Glutamatergic neuron (in vitro differentiated cells): ENCODE data around the gene MEIOC. TPM values are rescaled to one million over a fixed set of nuclear protein-coding genes. Genes with fewer than 3 reads are reported as not detected.

ENCODE experiments used
- DNase-seq: peaks from one replicate; pipeline ENCODE4 v3.0.0; 2022
- H3K27ac Mint-ChIP-seq: one replicate; pipeline ENCODE4 v1.8.0; 2020; ENCODE audit warnings: mild to moderate bottlenecking, mixed read lengths, inconsistent platforms; ENCODE audit not compliant: unreplicated experiment
- H3K27me3 Mint-ChIP-seq: one replicate; pipeline ENCODE4 v1.8.0; 2020; ENCODE audit warnings: mild to moderate bottlenecking, moderate library complexity, mixed read lengths, inconsistent platforms; ENCODE audit not compliant: unreplicated experiment
- H3K36me3 Mint-ChIP-seq: one replicate; pipeline ENCODE4 v1.8.0; 2020; ENCODE audit warnings: mild to moderate bottlenecking, mixed read lengths, inconsistent platforms; ENCODE audit not compliant: unreplicated experiment
- H3K4me1 Mint-ChIP-seq: one replicate; pipeline ENCODE4 v1.8.0; 2020; ENCODE audit warnings: mild to moderate bottlenecking, low read depth, mixed read lengths, inconsistent platforms; ENCODE audit not compliant: unreplicated experiment
- H3K4me3 Mint-ChIP-seq: one replicate; pipeline ENCODE4 v1.8.0; 2020; ENCODE audit warnings: mild to moderate bottlenecking, mixed read lengths, inconsistent platforms; ENCODE audit not compliant: unreplicated experiment
- H3K9me3 Mint-ChIP-seq: one replicate; pipeline ENCODE4 v1.8.0; 2020; ENCODE audit warnings: mild to moderate bottlenecking, moderate library complexity, mixed read lengths, inconsistent platforms; ENCODE audit not compliant: unreplicated experiment
- CTCF ChIP-seq: fragments of 200-600 bp; sonication (generic); IDR thresholded peaks from one replicate; pipeline ENCODE4 v1.5.0; 2021; ENCODE audit not compliant: partially characterized antibody, unreplicated experiment
- total RNA-seq: library from RNA; stranded (reverse); fragmentation: NEBNext Ultra II Directional; extraction: Animal tissue kit (Norgen Biotek cat#: 25700); gene quantifications from one replicate; pipeline ENCODE4 v1.2.1, GENCODE V29; 2021; ENCODE audit not compliant: unreplicated experiment

Gene MEIOC
- total RNA-seq, 1 donor from 2014 or later = not detected

DNA sequence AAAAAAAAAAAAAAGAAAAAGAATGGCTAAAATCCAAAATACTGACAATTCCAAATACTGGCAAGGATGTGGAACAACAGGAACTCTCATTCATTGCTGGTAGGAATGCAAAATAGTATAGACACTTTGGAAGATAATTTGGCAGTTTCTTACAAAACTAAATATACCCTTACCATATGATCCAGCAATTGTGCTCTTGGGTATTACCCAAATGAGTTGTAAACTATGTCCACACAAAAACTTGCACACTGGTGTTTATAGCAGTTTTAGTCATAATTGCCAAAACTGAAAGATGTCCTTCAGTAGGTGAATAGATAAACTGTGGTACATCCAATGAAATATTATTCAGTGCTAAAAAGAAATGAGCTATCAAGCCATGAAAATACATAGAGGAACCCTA is 8.5 kb upstream of the MEIOC start:
- TF ChIP-seq CTCF = no peak
- Mint-ChIP-seq H3K4me1 (no peaks in the 10 kb centered on the region), H3K4me3 (no peak overlapping the region), H3K9me3 (no peaks in the 10 kb centered on the region), H3K36me3 (no peaks in the 10 kb centered on the region), H3K27ac (no peak overlapping the region), H3K27me3 (no peaks in the 10 kb centered on the region)
- DNase-seq = no peak

DNA sequence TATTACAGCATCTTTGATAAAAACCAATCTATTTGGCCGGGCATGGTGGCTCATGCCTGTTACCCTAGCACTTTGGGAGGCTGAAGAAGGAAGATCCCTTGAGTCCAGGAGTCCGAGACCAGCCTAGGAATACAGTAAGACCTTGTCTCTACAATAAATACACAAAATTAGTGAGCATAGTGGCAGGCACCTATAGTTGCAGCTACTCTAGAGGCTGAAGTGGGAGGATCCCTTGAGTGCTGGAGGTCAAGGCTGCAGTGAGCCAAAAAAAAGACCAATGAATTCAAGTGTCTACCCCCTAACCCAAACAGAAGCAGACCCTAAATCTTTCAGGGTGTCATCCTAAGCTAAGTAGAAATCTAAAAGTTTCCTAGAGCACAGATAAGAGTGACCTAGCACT is 7.3 kb upstream of the MEIOC start:
- Mint-ChIP-seq H3K27me3 (no peaks in the 10 kb centered on the region), H3K36me3 (no peaks in the 10 kb centered on the region), H3K9me3 (no peaks in the 10 kb centered on the region), H3K4me3 (no peak overlapping the region), H3K27ac (no peak overlapping the region), H3K4me1 (no peaks in the 10 kb centered on the region)
- no peak for TF ChIP-seq CTCF
- no peak for DNase-seq

DNA sequence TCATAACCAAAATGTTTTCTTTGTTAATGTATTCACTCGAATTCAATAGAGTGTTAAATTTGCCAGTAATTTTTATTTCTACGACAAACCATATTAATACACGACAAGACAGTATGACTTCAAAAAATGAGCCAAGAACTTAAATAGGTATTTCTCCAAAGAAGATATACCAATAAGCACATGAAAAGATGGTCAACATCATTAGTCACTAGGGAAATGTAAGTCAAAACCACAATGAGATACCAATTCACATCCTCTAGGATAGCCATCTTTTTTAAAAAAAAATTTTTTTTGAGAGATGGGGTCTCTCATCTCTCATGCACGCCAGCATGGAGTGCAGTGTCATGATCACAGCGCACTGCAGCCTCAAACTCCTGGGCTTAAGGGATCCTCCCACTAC is 5.0 kb upstream of the MEIOC start:
- H3K9me3 Mint-ChIP-seq = peaks cover 2% of the 10 kb centered on the region
- no peak overlapping the region for H3K27ac Mint-ChIP-seq
- no peak overlapping the region for H3K4me3 Mint-ChIP-seq
- TF ChIP-seq CTCF = no peak
- H3K36me3 Mint-ChIP-seq = no peaks in the 10 kb centered on the region
- H3K27me3 Mint-ChIP-seq = peaks cover 6% of the 10 kb centered on the region
- H3K4me1 Mint-ChIP-seq = no peaks in the 10 kb centered on the region
- no peak for DNase-seq

- no peak for TF ChIP-seq CTCF
- Mint-ChIP-seq H3K9me3 (peaks cover 2% of the 10 kb centered on the region), H3K4me1 (no peaks in the 10 kb centered on the region), H3K27me3 (peaks cover 12% of the 10 kb centered on the region), H3K36me3 (no peaks in the 10 kb centered on the region), H3K4me3 (no peak overlapping the region), H3K27ac (no peak overlapping the region)
- DNase-seq = no peak
Observed at GRCh38 chr17:44652727-44653126, 3.5 kb upstream of the MEIOC start.

DNA sequence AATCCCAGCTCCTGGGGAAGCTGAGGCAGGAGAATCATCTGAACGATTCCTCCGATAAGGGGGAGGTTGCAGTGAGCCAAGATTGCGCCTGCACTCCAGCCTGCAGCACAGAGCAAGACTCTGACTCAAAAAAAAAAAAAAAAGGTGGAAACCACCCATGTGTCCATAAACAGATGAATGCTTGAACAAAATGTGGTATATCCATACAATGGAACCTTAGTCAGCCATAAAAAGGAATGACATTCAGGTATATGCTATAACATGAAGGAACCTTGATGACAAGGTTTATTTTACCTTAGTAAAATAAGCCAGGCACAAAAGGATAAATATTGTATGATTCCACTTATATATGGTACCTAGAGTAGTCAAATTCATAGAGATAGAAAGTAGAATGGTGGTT is 2.9 kb upstream of the MEIOC start:
- no peak for DNase-seq
- H3K4me1 Mint-ChIP-seq = no peaks in the 10 kb centered on the region
- peaks cover 2% of the 10 kb centered on the region for H3K9me3 Mint-ChIP-seq
- no peak for TF ChIP-seq CTCF
- H3K27ac Mint-ChIP-seq = no peak overlapping the region
- H3K27me3 Mint-ChIP-seq = peaks cover 12% of the 10 kb centered on the region
- H3K4me3 Mint-ChIP-seq = no peak overlapping the region
- H3K36me3 Mint-ChIP-seq = no peaks in the 10 kb centered on the region
